Fibroblast of mammary gland (primary cell): Measurements from ENCODE around the gene ZNF619.

Experiments
- DNase-seq: peaks from one replicate; pipeline ENCODE4 v3.0.0-alpha.2; 2010; ENCODE audit warnings: low read depth
- H3K4me3 ChIP-seq: 2 replicates; pipeline ENCODE4 v1.5.1; 2011; ENCODE audit warnings: low read depth, mild to moderate bottlenecking, low read length, moderate library complexity; ENCODE audit not compliant: control insufficient read depth
- TF ChIP-seq, protein P1 (sequence below): conservative IDR thresholded peaks from 2 replicates; pipeline ENCODE4 v1.5.1; 2011; ENCODE audit warnings: low read depth, low read length, inconsistent platforms; ENCODE audit not compliant: control insufficient read depth, insufficient read depth

The ZNF619 gene

DNA sequence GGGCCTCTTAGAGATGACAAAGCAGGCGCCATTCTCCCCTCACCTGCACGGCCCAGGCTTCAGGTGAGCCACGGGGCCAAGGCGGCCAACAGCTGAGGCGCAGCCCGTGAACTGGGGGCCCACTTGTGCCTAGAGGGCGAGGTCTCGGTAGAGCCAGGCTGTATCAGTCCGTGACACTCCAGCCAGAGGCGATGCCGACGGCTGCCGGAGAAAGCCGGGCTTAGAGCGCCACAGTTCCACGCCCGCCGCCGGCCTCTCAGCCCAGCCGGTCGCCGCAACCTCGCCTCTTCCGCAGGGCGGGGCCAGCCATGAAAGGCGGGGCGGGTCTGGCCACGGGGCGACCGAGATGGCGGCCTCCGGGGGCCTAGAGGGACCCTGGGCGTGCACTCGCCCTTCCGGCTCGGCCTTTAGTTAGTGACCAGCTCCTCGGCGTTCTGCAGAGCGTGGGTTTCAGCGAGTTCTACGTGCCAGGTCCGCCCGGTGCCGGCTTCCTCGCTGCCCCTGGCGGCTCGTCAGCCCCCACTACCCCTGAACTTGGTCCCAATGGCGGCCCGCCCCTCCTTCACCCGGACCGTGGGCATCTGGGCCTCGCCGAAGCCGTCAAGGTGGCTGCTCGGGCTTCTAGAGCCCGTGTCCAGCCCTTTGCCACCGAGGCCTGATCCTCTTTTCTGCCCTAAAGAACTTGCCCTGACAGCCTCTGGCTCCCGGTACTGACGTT, 47.8 kb downstream of the ZNF619 start, which contains the start of gene ZNF621:
Gene ZNF621 (plus strand): TSS at position 393 of the 718 bp plus-strand sequence. CDS start 881 bp downstream, outside the sequence.
- peak; percentile 78 for DNase-seq
- H3K4me3 ChIP-seq = peak within 1 kb of the TSS; percentile 86
- TF ChIP-seq, protein P1, sequence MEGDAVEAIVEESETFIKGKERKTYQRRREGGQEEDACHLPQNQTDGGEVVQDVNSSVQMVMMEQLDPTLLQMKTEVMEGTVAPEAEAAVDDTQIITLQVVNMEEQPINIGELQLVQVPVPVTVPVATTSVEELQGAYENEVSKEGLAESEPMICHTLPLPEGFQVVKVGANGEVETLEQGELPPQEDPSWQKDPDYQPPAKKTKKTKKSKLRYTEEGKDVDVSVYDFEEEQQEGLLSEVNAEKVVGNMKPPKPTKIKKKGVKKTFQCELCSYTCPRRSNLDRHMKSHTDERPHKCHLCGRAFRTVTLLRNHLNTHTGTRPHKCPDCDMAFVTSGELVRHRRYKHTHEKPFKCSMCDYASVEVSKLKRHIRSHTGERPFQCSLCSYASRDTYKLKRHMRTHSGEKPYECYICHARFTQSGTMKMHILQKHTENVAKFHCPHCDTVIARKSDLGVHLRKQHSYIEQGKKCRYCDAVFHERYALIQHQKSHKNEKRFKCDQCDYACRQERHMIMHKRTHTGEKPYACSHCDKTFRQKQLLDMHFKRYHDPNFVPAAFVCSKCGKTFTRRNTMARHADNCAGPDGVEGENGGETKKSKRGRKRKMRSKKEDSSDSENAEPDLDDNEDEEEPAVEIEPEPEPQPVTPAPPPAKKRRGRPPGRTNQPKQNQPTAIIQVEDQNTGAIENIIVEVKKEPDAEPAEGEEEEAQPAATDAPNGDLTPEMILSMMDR = no peak

DNA sequence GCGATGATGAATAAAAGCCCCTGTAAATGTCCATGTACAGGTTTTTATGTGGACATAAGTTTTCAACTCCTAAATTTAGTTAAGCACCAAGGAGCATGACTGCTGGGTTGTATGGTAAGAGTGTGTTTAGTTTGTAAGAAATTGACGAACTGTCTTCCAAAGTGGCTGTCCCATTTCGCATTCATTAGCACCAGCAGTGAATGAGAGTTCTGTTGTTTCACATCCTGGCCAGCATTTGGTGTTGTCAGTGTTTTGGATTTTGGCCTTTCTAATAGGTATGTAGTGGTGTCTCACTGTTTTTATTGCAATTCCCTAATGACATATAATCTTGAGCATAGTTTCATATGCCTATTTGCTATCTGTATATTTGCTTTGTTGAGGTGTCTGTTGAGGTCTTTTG, 51.5 kb downstream of the ZNF619 start:
- TF ChIP-seq, protein P1 = no peak
- no peak for DNase-seq
- H3K4me3 ChIP-seq = no peak overlapping the region

DNA sequence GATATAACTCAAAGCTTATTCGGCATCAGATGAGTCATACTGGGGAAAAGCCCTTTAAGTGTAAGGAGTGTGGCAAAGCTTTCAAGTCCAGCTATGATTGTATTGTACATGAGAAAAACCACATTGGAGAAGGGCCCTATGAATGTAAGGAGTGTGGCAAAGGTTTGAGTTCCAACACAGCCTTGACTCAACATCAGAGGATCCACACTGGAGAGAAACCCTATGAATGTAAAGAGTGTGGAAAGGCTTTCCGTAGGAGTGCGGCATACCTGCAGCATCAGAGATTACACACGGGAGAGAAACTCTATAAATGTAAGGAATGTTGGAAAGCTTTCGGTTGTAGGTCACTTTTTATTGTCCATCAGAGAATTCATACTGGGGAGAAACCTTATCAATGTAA, 55.3 kb downstream of the ZNF619 start:
- H3K4me3 ChIP-seq = no peak overlapping the region
- peak; percentile 5 for DNase-seq
- TF ChIP-seq, protein P1 = no peak

DNA sequence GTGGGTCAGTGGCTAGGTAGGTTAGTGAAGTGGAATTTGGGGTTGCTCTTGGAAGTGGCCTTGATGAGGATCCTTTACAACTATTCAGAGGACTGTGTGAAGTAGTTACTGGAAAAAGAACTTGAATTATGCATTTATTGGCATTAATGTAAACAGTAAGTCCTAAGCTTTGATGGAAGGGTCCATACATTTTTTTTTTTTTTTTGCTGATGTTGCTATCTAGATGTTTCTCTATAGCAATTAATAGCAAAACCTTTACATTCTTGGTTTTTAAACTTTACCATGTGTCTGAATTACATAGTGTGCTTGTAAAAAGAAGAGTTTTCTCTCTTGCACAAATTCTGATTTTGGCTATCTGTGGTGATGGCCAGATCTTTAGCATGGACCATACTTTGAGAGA, 57.4 kb downstream of the ZNF619 start:
- H3K4me3 ChIP-seq = no peak overlapping the region
- DNase-seq = no peak
- TF ChIP-seq, protein P1 = no peak
